NCI-H510A (cell line): ENCODE results near the gene CERS6.

Experiments used
- DNase-seq: peaks from one replicate; lab custom pipeline; 2025; lab: John Stamatoyannopoulos, UW

Gene CERS6

DNA sequence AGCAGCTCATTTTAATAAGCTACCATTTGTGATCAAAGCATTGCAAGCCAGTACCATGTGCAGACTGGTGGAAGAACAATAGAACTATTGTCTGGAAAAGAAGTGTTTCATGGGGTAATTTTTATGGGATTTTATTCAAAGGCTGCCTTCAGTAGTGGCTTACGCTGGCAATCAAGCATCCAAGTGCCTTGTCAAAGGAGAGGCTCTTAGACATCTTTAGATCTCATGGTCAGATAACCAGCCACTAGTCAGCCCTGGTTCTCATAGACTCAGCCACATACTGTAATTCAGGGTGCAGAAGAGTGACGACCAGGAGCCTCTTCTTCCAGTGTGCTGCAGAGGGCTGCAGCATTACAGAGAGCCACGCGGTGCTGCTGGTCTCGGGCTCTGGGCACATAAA lies 247.9 kb downstream of the CERS6 start:
- DNase-seq, result no peak

DNA sequence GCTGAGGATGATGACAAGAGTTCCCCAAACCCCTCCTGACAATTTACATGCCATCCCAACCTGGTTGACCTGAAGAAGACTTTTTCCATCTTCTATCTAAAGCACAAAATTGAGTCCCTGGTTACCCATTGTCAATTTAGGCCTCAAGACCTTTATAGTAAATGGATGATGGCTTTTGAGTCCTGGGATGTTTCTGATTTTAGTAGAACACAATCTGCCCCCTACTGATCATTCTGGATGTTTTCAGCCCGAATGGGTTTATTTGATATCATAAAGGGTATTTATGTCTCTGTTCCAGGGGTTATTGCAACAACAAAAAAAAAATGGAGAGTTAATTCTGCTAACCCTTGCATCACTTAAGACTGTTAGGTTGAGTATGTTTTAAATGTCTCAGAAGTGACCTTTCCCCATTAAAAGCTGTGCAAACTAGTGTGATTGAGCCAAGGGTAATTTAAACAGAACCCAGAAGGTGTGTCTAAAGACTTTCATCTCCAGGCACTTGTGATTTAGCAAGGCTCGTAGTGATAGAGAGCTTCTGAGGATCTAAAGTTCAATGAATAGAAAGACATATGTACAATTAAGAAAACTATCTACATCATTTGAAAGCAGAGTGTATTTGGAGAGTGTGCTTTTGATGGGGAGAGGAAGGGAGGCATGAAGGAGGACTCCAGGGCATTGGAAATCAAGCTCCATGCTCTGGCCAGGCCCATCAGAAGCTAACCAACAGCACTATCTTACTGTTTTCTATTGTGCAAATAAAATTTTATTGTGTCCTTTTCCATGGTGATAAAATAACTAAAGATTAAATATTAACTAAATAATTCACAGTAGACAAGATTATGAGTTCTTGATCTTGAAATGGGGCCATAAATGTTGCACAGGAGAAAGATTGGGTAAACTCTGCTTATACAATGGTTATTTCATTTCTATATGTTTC lies 249.7 kb downstream of the CERS6 start:
- no peak for DNase-seq

GRCh38 chr2:168706806-168707205 lies 250.7 kb downstream of the CERS6 start:
- DNase-seq, result no peak

DNA sequence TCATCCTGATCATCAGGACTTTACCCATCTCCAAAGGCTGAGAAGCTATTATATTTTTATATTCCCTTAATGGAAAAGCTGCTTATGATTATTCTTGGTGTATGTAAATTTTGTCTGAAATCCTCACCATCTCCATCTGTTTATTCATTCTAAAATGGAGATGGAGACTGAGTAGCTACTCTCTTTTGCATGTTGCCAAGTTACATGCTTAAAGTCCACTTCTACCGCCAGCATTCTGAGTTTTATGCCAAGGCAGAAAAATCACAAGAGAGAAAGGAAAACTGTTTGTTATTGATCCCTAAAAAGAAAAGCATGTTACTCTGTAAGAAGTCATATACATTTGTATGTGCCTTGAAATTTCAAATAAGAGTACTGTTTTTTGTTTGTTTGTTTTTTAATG lies 252.0 kb downstream of the CERS6 start:
- no peak for DNase-seq

DNA sequence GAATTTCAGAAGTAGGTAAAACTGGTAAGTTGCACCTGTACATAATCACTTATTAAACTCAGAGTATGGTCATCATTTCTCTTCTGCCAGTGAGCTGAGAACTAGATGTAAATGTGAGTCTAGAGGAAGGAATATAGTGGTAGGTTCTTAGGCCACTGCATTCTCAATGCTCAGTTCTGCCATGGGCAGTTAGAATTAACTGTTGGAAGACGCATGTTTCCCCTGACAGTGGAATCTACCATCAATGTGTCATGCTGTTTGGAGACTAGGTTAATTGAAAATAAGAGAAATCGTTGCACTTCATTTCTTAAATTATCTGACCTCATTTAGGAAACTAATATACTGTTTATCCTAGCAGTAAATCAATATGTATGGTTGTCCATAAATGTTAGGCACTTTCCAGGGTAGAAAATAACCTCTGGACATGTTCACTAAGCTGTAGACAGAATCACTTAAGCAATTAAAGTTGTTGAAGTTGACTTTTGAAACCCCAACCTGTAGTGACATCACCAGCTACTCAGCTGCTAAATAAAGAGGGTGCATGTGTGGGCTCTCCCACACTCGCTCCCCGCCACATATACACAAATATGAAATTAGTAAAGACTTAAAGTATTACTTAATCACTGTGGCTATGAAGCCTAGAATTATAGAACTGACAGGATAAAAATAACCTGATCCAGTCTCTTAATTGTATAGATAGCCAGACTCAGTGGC lies 254.8 kb downstream of the CERS6 start:
- no peak for DNase-seq

- DNase-seq, result no peak
Observed at GRCh38 chr2:168712053-168712452, 256.0 kb downstream of the CERS6 start.

GRCh38 chr2:168713325-168713724 lies 257.3 kb downstream of the CERS6 start:
- no peak for DNase-seq

- no peak for DNase-seq
Observed at GRCh38 chr2:168715849-168716248, 259.8 kb downstream of the CERS6 start.

DNA sequence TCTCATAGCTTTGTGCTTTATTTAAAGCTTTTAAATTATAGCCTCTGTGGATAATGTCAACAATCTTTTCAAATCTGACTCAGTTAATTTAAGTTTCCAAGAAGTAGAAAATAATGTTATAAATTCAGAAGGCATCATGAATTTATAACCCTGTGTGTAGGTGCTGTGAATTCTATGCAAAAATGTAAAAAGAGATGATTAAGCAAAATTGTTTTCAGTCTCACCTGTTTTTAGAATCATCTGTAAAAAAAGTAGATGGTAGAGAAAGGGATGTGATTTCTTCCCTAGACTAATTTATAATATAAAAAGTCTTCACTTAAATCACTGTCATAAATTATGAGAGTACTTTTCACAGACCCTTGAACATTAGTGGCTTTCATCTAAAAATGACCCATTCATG lies 260.8 kb downstream of the CERS6 start:
- DNase-seq, result no peak

DNA sequence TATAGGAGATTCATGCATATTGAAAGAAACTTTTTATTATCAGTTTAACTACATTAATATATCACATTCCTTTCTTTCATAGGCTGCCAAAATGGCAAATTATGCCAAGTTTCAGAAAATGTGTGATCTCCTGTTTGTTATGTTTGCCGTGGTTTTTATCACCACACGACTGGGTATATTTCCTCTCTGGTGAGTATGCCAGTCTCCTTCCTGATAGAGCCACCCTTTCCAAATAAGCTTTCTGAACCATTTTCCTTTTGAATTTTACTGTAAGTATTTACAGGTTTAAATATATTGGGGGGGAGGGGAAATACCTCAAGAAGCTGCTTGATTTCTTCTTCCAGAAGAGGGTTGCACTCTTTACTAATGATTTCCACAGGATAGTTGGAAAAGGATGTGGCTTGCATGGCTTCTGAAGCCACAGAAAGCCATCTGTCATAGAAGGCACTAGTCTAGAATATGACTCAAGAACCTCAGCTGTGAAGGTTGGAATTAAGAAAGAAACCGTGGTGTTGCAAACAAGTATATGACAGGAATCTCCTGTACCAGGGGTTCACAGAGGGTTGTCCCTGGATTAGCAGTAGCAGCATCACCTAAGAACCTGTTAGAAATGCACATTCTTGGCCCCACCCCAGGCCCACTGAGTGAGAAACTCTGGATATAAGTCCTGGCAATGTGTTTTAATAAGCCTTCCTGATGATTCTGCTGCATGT lies 261.9 kb downstream of the CERS6 start:
- DNase-seq, result no peak

- no peak for DNase-seq
Observed at GRCh38 chr2:168718622-168719021, 262.6 kb downstream of the CERS6 start.

GRCh38 chr2:168719446-168719845 lies 263.4 kb downstream of the CERS6 start:
- DNase-seq, result no peak

GRCh38 chr2:168722592-168722991 lies 266.5 kb downstream of the CERS6 start:
- no peak for DNase-seq

DNA sequence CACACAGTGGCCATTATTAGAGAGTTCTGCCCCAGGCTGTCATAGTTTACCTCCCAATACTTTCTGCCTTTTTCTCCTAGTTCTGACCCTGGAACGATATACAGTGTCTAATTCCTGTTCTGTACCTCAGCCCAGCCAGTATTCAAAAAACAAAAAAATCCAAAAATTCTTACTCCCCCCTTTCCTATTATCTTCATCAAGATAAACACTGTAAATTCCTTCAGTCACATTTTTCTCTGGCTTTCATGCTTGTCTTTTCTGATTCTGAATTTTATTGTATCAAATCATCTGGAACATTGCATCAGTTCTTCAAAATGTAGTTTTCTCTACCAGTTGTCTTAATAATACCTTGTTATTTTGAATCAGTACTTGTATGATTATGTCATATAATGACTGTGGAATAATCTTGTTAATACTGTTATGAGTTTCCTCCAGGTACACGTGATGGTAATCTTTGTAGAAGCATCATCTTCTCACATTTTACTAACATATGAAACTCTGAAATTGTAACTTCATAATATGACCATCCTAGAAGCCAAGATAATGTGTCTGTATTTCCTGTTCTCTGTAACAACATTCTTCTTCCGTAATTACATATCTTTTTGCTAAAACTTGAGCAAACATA lies 267.3 kb downstream of the CERS6 start:
- no peak for DNase-seq

GRCh38 chr2:168726375-168726774 lies 270.3 kb downstream of the CERS6 start:
- no peak for DNase-seq

DNA sequence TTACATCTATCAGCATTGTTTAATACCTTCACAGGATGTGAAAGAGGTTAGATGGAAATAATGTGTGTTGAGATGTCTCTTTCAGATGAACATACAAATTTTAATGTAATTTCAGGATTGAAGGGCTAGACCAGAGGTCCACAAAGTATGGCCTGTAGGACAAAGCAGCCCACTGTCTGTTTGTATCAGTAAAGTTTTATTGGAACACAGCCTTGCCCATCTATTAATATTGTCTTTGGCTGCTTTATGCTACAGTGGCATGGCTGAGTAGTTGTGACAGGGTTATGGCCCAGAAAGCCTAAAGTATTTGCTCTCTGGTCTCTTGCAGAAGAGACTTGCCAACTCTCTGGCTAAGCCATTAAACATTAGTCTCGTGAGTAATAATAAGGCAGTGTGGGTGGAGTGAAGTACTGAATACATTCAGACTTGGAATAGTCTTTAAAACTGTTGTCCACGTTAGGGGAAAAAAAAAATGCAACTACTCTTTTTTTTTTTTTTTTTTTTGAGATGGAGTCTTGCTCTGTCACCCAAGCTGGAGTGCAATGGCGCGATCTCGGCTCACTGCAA lies 271.9 kb downstream of the CERS6 start:
- no peak for DNase-seq

DNA sequence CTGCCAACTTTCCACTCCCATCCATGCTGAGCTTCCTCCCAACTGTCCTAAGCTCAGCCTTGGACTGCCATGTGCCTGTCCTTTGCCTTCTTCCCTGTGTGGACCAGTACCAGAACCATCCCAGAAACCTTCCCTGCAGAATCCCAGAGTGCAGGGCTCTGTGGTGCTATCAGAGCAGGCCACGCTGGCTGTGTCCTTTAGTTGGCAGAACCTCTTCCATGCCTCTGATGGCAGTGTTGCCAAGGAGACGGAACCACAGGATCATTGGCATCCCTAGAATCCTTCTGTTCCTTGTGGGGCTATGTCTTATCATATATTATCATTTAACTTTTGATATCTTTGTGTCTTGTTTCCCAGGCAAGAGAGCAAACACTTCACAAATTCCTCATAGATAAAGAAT lies 273.4 kb downstream of the CERS6 start:
- no peak for DNase-seq

- no peak for DNase-seq
Observed at GRCh38 chr2:168730344-168730743, 274.3 kb downstream of the CERS6 start.

GRCh38 chr2:168731002-168731401 lies 274.9 kb downstream of the CERS6 start:
- no peak for DNase-seq

GRCh38 chr2:168731616-168732015 lies 275.5 kb downstream of the CERS6 start:
- no peak for DNase-seq

- no peak for DNase-seq
Observed at GRCh38 chr2:168732100-168732499, 276.0 kb downstream of the CERS6 start.

DNA sequence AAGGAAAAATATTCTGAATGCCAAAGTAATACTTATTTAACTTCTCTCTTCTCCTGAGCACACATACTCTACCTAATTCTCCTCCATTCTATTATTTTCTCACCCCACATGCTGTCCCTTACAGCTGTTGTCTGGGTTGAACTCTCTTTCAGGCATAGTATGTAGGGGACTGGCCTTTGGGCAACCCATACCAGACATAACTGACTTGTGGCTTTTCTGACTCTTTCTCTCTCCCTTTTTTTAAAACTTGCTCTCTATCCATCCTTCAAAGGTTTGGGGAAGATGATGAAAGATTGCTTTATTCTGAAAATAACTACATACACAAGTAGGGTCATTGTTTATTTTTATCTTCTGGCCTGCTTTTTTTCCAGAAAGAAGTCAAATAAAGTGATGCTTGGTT lies 276.4 kb downstream of the CERS6 start:
- no peak for DNase-seq
